D721Med (cell line): ENCODE data around the gene NUP93.
"Not testable (repeated sequence)": the region's sequence is repeated elsewhere in the genome, so short reads cannot be mapped to it uniquely, and the experiment has no call there.

Experiments used
- DNase-seq: peaks from one replicate; pipeline ENCODE4 v3.0.0; 2011; ENCODE audit warnings: low spot score; ENCODE audit not compliant: insufficient read length
- FAIRE-seq: peaks from 2 replicates; lab custom pipeline; 2011; peaks lifted over from hg19 to GRCh38; lab: Jason Lieb, UNC
- TF ChIP-seq, protein P1 (sequence below): IDR thresholded peaks from 2 replicates; pipeline ENCODE4 v1.5.1; 2012; ENCODE audit warnings: mild to moderate bottlenecking, control low read depth; ENCODE audit not compliant: insufficient read depth; ENCODE audit errors: missing control alignments

The NUP93 gene

DNA sequence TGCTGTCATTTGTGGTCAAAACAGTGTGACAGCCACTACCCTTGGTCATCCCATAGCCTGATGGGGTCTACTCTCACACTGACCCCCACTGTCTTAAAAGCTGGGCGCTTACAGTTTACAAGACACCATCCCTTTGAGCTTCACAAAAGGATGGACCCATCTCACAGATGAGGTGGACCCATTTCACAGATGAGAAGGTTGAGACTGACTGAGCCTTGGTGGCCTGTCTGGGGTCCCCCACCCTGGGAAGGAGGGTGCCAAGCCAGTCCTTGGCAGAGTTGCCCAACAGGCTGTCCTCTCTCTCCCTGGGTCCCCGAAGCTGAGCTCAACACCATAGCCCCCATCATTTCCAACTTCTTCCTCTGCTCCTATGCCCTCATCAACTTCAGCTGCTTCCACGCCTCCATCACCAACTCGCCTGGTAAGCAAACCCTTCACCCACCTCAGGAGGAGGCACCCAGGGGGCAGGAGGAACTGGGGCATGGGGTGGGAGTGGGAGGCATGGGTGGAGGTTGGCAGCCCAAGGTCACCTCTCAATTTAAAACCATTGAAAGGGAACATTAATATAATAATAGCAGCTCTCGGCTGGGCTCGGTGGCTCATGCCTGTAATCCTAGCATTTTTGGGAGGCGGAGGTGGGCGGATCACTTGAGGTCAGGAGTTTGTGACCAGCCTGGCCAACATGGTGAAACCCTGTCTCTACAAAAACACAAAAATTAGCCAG, 152.3 kb downstream of the NUP93 start:
- no peak for DNase-seq
- FAIRE-seq: no peak
- TF ChIP-seq, protein P1, sequence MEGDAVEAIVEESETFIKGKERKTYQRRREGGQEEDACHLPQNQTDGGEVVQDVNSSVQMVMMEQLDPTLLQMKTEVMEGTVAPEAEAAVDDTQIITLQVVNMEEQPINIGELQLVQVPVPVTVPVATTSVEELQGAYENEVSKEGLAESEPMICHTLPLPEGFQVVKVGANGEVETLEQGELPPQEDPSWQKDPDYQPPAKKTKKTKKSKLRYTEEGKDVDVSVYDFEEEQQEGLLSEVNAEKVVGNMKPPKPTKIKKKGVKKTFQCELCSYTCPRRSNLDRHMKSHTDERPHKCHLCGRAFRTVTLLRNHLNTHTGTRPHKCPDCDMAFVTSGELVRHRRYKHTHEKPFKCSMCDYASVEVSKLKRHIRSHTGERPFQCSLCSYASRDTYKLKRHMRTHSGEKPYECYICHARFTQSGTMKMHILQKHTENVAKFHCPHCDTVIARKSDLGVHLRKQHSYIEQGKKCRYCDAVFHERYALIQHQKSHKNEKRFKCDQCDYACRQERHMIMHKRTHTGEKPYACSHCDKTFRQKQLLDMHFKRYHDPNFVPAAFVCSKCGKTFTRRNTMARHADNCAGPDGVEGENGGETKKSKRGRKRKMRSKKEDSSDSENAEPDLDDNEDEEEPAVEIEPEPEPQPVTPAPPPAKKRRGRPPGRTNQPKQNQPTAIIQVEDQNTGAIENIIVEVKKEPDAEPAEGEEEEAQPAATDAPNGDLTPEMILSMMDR: no peak

DNA sequence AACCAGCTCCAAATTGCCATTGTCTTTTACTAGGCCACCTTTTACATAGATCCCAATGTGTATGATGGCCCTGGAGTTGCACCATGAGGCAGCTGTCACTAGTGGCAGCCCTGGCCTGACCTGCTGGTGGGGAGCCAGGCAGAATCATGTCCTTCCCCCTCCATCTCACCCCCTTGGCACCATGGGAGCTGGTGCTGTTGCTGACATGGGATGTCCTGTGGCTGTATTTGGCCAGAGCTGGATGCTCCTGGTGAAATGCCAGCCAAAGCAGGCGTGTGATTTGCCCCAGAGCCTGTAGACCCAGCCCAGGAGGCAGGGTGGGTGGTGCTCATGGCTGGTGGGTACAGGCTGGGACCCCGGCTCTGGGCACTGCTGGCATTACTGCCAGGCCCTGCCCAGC, 153.7 kb downstream of the NUP93 start:
- TF ChIP-seq, protein P1: no peak
- DNase-seq (no peak), FAIRE-seq (no peak)

DNA sequence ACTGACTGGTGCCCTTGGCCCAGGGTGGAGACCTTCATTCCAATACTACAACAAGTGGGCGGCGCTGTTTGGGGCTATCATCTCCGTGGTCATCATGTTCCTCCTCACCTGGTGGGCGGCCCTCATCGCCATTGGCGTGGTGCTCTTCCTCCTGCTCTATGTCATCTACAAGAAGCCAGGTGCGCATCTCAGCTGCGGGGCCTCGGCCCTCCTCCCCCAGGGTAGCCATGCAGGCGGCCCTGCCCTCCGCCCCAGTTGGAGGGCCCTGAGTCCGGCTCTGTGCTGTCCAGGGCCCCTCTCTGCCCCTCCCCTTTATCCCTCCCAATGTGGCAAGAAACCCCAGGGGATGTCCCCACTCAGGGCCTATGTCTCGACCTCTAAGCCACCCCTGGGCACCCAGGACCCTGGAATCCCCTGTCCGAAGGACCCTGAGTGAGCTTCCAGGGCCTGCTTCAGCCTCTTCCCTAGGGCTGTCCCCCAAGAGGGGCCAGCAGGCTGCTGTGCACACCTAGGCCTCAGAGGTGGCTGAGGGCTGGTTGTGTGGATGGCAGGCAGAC, 154.2 kb downstream of the NUP93 start:
- FAIRE-seq: no peak

DNA sequence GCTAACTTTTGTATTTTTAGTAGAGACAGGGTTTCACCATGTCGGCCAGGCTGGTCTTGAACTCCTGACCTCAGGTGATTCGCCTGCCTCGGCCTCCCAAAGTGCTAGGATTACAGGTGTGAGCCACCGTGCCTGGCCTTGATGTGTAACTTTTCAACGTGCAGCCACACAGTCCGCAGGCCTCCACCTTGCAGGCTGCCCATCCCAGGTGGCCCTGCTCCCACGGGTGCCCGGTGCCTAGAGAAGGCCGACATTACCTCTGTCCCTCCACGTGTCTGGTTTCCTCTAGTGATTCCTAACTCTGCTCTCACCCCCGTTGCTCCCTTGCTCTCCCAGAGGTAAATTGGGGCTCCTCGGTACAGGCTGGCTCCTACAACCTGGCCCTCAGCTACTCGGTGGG, 155.0 kb downstream of the NUP93 start:
- not testable (repeated sequence) for FAIRE-seq, DNase-seq

More for the DNA sequence above, 154.2 kb downstream of the NUP93 start:
- TF ChIP-seq, protein P1: no peak
- DNase-seq: no peak

DNA sequence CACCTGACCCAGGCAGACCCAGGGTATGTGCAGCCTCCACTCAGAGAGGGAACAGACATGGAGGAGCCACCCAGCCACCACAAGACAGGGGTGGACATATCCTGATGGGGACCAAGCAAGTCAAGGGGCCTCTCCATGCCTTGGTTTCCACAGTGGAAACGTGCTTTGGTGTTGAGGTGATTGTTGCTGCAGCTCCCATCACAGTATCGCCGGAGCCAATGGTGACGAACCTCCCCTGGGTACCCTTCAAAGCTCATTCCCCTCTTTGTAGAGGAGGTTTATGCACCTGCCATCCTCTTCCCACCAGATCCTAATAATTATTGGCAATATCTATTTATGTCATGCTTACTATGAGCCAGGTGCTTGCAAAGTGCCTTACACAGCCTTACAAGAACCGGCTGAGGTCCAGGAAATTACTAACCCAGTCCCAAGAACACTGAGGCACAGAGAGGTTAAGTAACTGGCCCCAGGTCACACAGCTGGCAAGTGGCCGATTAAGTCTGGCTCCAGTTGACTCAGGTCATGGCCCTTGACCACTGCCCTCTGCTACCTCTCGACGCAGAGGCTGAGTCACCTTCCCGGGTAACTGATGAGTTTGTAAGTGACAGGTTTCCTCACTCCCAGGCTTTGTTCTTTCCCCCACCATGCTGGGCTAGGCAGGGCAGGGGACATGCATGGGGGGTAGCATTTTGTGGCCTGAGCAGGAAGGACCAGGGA, 155.7 kb downstream of the NUP93 start:
- TF ChIP-seq, protein P1: no peak
- DNase-seq (no peak), FAIRE-seq (no peak)

DNA sequence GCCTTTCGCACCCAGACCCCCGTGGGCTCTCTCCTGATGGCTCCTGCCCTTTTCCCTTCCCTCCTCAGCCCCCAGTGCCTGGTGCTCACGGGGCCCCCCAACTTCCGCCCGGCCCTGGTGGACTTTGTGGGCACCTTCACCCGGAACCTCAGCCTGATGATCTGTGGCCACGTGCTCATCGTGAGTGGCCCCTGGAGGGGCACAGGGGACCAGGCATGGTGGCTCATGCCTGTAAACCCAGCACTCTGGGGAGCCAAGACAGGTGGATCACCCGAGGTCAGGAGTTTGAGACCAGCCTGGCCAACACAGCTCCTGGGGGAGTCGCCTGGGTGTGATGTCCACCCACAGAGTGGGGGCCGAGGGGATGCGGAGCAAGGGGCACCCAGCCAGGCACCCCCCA, 156.4 kb downstream of the NUP93 start:
- DNase-seq (no peak), FAIRE-seq (no peak)
- TF ChIP-seq, protein P1: no peak

DNA sequence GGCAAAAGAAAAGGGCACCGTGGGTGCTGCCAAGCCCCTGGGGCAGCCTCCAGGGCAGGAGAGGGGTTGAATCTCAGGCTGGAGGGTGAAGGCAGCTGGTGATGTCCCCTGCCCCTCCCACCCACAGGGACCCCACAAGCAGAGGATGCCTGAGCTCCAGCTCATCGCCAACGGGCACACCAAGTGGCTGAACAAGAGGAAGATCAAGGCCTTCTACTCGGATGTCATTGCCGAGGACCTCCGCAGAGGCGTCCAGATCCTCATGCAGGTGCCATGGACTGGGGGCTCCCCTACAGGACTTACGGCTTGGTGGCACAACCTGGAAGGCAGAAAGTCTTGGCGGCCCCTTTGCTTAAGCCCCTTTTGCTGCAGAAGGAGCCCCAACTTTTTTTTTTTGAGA, 156.9 kb downstream of the NUP93 start:
- FAIRE-seq (no peak), DNase-seq (no peak)
- TF ChIP-seq, protein P1: no peak
